ENCODE data around the gene GRM7.

Gene GRM7

DNA sequence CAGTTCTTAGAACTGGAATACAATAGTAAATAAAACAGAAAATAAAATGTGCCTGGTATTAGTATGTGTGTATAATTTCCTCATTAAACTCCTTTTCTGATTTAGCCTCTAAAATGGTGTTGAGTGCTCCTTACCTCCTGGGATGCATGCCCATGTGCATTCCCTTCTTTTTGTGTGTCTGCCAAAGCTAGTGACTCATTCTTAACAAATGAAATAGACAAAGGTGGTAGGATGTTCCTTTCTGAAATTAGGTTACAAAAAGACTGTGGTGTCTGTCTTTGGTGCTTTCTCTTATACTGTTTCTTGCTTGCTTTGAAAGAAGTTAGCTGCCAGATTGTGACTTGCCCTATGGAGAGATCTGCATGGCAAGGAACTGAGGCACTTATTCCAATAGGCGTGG, 623.7 kb downstream of the GRM7 start:
- H3K27me3 ChIP-seq (ENCODE audit: control insufficient read depth, low read length) = no peaks in the 10 kb centered on the region
- H3K4me1 ChIP-seq (ENCODE audit: control insufficient read depth, low read length) = no peaks in the 10 kb centered on the region
- TF ChIP-seq, protein P1, sequence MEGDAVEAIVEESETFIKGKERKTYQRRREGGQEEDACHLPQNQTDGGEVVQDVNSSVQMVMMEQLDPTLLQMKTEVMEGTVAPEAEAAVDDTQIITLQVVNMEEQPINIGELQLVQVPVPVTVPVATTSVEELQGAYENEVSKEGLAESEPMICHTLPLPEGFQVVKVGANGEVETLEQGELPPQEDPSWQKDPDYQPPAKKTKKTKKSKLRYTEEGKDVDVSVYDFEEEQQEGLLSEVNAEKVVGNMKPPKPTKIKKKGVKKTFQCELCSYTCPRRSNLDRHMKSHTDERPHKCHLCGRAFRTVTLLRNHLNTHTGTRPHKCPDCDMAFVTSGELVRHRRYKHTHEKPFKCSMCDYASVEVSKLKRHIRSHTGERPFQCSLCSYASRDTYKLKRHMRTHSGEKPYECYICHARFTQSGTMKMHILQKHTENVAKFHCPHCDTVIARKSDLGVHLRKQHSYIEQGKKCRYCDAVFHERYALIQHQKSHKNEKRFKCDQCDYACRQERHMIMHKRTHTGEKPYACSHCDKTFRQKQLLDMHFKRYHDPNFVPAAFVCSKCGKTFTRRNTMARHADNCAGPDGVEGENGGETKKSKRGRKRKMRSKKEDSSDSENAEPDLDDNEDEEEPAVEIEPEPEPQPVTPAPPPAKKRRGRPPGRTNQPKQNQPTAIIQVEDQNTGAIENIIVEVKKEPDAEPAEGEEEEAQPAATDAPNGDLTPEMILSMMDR (IDR thresholded peaks at IDR 0.05; ENCODE audit: low read depth, low read length, poor library complexity, severe bottlenecking) = no peak
- TF ChIP-seq EZH2phosphoT487 (IDR thresholded peaks at IDR 0.05; ENCODE audit: borderline replicate concordance, low read length) = no peak
- H3K4me3 ChIP-seq (ENCODE audit: low read length) = no peak overlapping the region
- no peaks in the 10 kb centered on the region for H3K79me2 ChIP-seq (ENCODE audit: control insufficient read depth, low read length)
- H3F3A ChIP-seq (ENCODE audit: control insufficient read depth, insufficient read depth) = no peaks in the 10 kb centered on the region
- no peaks in the 10 kb centered on the region for H3K36me3 ChIP-seq (ENCODE audit: control insufficient read depth, low read length)
- no peak overlapping the region for H3K27ac ChIP-seq (ENCODE audit: low read depth, low read length)
- H3K4me2 ChIP-seq (ENCODE audit: low read length) = no peak overlapping the region
- H4K20me1 ChIP-seq (ENCODE audit: control insufficient read depth, insufficient read depth, low read depth, low read length) = no peaks in the 10 kb centered on the region
- no peaks in the 10 kb centered on the region for H3K9me2 ChIP-seq (replicated peaks; ENCODE audit: control insufficient read depth, low read length)
- H3K9me3 ChIP-seq (ENCODE audit: control insufficient read depth, insufficient read depth, low read length) = no peaks in the 10 kb centered on the region

DNA sequence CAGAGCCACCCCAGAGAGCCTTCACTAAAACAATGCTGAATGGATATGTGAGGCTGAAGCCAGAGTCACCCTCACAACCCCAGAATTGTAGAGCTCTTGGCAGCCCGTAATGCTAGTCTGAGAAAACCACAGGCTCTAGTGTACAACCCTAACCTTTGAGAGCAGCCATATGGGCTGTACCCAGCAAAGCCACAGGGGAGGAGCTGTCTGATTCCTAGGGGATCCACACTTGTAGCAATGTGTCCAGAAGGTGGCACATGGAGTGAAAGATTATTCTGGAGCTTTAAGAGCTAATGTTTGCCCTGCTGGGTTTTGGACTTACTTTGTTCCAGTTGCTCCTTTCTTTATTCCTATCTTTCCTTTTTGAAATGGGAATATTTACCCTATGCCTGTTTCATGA, 626.8 kb downstream of the GRM7 start:
- Histone ChIP-seq H4K20me1 (ENCODE audit: control insufficient read depth, insufficient read depth, low read depth, low read length) (no peaks in the 10 kb centered on the region), H3K9me2 (replicated peaks; ENCODE audit: control insufficient read depth, low read length) (no peaks in the 10 kb centered on the region), H3K27ac (ENCODE audit: low read depth, low read length) (no peak overlapping the region), H3K9me3 (ENCODE audit: control insufficient read depth, insufficient read depth, low read length) (no peaks in the 10 kb centered on the region), H3K79me2 (ENCODE audit: control insufficient read depth, low read length) (no peaks in the 10 kb centered on the region), H3K4me3 (ENCODE audit: low read length) (no peak overlapping the region), H3K4me2 (ENCODE audit: low read length) (no peak overlapping the region), H3K4me1 (ENCODE audit: control insufficient read depth, low read length) (no peaks in the 10 kb centered on the region), H3K36me3 (ENCODE audit: control insufficient read depth, low read length) (no peaks in the 10 kb centered on the region), H3F3A (ENCODE audit: control insufficient read depth, insufficient read depth) (no peaks in the 10 kb centered on the region), H3K27me3 (ENCODE audit: control insufficient read depth, low read length) (no peaks in the 10 kb centered on the region)
- TF ChIP-seq, protein P1 (IDR thresholded peaks at IDR 0.05; ENCODE audit: low read depth, low read length, poor library complexity, severe bottlenecking) = no peak
- TF ChIP-seq EZH2phosphoT487 (IDR thresholded peaks at IDR 0.05; ENCODE audit: borderline replicate concordance, low read length) = no peak

DNA sequence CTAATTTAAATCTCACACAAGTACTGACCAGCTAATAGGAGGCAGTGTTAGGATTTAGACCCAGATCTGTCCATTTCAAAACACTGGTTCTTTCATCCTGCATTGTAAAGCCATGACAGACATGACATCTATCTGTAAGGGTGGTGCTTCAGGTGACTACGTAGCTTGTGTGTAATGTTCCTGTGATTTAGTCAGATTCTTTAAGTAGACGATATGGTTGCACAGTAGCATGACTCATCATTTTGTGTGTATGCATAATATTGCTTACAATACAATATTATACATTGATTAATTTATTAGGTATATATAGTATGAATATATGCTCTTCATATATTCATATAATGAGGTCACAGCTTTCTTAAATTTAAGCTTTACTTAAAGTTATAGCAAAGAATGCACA, 628.5 kb downstream of the GRM7 start:
- Histone ChIP-seq H3K9me3 (ENCODE audit: control insufficient read depth, insufficient read depth, low read length) (no peaks in the 10 kb centered on the region; the same call in 1 of the 2 replicates), H3K27ac (ENCODE audit: low read depth, low read length) (no peak overlapping the region), H3K4me3 (ENCODE audit: low read length) (no peak overlapping the region), H3K79me2 (ENCODE audit: control insufficient read depth, low read length) (no peaks in the 10 kb centered on the region), H3K4me2 (ENCODE audit: low read length) (no peak overlapping the region), H3K4me1 (ENCODE audit: control insufficient read depth, low read length) (no peaks in the 10 kb centered on the region), H3K27me3 (ENCODE audit: control insufficient read depth, low read length) (no peaks in the 10 kb centered on the region), H4K20me1 (ENCODE audit: control insufficient read depth, insufficient read depth, low read depth, low read length) (no peaks in the 10 kb centered on the region), H3K9me2 (replicated peaks; ENCODE audit: control insufficient read depth, low read length) (no peaks in the 10 kb centered on the region), H3K36me3 (ENCODE audit: control insufficient read depth, low read length) (no peaks in the 10 kb centered on the region), H3F3A (ENCODE audit: control insufficient read depth, insufficient read depth) (no peaks in the 10 kb centered on the region)
- TF ChIP-seq EZH2phosphoT487 (IDR thresholded peaks at IDR 0.05; ENCODE audit: borderline replicate concordance, low read length) = no peak
- TF ChIP-seq, protein P1 (IDR thresholded peaks at IDR 0.05; ENCODE audit: low read depth, low read length, poor library complexity, severe bottlenecking) = no peak

DNA sequence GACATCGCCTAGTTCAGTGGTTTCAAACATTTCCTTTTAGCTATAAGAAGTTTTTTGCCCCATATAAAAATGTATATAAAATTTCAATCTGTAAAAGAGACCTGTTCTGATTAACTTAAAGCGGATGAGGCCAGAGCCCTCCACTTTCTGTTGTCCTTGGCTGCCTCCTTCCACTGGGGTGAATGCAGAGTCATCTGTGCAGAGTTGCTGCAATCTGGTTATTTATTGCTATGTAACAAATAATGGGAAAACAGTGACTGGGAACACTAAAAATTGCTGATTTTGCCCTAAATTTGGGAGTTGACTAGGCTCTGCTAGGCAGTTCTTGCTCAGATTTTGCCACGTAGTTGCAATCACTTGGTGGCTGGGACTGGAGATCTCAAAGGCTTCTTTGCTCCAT, 637.8 kb downstream of the GRM7 start:
- H3K4me3 ChIP-seq (ENCODE audit: low read length) = no peak overlapping the region
- no peak for TF ChIP-seq EZH2phosphoT487 (IDR thresholded peaks at IDR 0.05; ENCODE audit: borderline replicate concordance, low read length)
- TF ChIP-seq, protein P1 (IDR thresholded peaks at IDR 0.05; ENCODE audit: low read depth, low read length, poor library complexity, severe bottlenecking) = no peak
- H3K4me1 ChIP-seq (ENCODE audit: control insufficient read depth, low read length) = no peaks in the 10 kb centered on the region
- H3K9me2 ChIP-seq (replicated peaks; ENCODE audit: control insufficient read depth, low read length) = no peaks in the 10 kb centered on the region
- H4K20me1 ChIP-seq (ENCODE audit: control insufficient read depth, insufficient read depth, low read depth, low read length) = no peaks in the 10 kb centered on the region
- H3K4me2 ChIP-seq (ENCODE audit: low read length) = no peak overlapping the region
- H3K27me3 ChIP-seq (ENCODE audit: control insufficient read depth, low read length) = no peaks in the 10 kb centered on the region
- H3K9me3 ChIP-seq (ENCODE audit: control insufficient read depth, insufficient read depth, low read length) = no peaks in the 10 kb centered on the region; the same call in 1 of the 2 replicates
- H3K27ac ChIP-seq (ENCODE audit: low read depth, low read length) = no peak overlapping the region
- no peaks in the 10 kb centered on the region for H3K36me3 ChIP-seq (ENCODE audit: control insufficient read depth, low read length)
- no peaks in the 10 kb centered on the region for H3F3A ChIP-seq (ENCODE audit: control insufficient read depth, insufficient read depth)
- H3K79me2 ChIP-seq (ENCODE audit: control insufficient read depth, low read length) = no peaks in the 10 kb centered on the region

Measured in DOHH2 (cell line).